AG09319 (cell line): ENCODE measurements around the gene CAB39.

Experiments used
- DNase-seq: peaks from one replicate; pipeline ENCODE4 v3.0.0-alpha.2; 2010; ENCODE audit warnings: low read depth; ENCODE audit errors: extremely low read depth
- CTCF ChIP-seq: IDR thresholded peaks from 2 replicates; pipeline ENCODE4 v1.5.1; 2011; ENCODE audit warnings: low read depth, mild to moderate bottlenecking, inconsistent platforms, low read length, moderate library complexity

Gene CAB39

GRCh38 chr2:230828272-230828961 is 115.8 kb downstream of the CAB39 start:
- no peak for TF ChIP-seq CTCF
- no peak for DNase-seq

GRCh38 chr2:230829293-230829692 is 116.7 kb downstream of the CAB39 start:
- DNase-seq: no peak
- TF ChIP-seq CTCF: no peak

GRCh38 chr2:230829959-230830358 is 117.3 kb downstream of the CAB39 start:
- no peak for DNase-seq
- no peak for TF ChIP-seq CTCF

GRCh38 chr2:230830428-230830827 is 117.8 kb downstream of the CAB39 start:
- TF ChIP-seq CTCF: no peak
- no peak for DNase-seq

- no peak for DNase-seq
- no peak for TF ChIP-seq CTCF
Observed at GRCh38 chr2:230840301-230840700, 127.7 kb downstream of the CAB39 start.

DNA sequence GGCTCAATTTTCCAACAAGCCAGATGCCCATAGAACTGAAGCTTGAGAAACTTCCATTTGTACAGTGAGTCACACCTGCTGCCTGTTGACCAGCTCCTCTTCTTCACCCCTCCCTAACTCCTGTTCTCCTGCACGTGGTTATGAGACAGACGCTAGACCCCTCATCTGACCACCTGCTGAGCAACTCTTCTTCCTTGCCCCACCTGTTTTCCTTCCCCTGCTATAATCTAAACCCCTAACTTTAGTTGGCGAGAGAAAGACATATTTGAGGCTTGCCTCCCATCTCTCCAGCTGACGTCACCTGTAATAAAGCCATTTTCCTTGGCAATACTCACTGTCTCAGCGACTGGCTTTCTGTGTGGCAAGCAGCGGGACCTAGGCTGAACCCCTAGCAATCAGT is 129.8 kb downstream of the CAB39 start:
- DNase-seq: no peak
- TF ChIP-seq CTCF: no peak

DNA sequence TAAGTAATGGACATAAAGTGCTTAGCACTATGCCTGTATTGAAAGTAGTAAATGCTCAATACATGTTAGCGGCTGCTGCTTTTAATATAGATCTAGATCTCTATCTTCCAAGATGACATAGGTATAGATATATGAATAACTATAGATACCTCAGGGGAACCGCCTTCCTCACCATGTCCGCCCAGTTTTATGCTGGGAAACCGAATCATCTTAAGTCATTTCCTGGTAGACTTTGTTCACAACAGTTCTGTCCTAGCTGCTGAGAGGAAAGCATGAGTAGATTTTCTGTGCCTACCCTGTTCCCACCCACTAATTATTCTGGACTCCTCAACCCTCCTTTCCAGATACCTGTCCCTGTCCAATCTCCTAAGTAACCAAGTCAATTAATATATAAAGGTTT is 130.5 kb downstream of the CAB39 start:
- TF ChIP-seq CTCF: no peak
- DNase-seq: no peak
